HepG2 (cell line): Measurements from ENCODE around the gene TNNI3K. TPM values are rescaled to one million over a fixed set of nuclear protein-coding genes. Genes with fewer than 3 reads are reported as not detected.

Source experiments
- ATAC-seq: fragments of 200-7000 bp; cut with Tn5 transposase; 3 replicates; pipeline ENCODE4 v1.9.1; 2020; ENCODE audit warnings: mild to moderate bottlenecking, moderate library complexity
- BruUV-seq: library from RNA; stranded (reverse); fragments of 400-500 nt; replicated peaks from 2 replicates; lab custom pipeline; 2021; lab: Mats Ljungman, UMichigan
- CTCF ChIA-PET: fragments of 300-600 bp; formaldehyde crosslinking; extraction: SDS; loops from one replicate; lab custom pipeline; 2021; ENCODE audit warnings: low total read pairs, inconsistent platforms, low intra/inter-chr PET ratio; lab: Yijun Ruan, JAX
- POLR2A ChIA-PET: fragments of 350-600 bp; sonication (Branson Sonifier 250); formaldehyde crosslinking; loops from one replicate; lab custom pipeline; 2020; ENCODE audit warnings: antibody characterized with exemption, inconsistent platforms; lab: Yijun Ruan, JAX
- DNase-seq: peaks from one replicate; pipeline ENCODE4 v3.0.0-alpha.2; 2015; ENCODE audit warnings: low spot score
- FAIRE-seq: peaks from 3 replicates; lab custom pipeline; 2011; peaks lifted over from hg19 to GRCh38; lab: Jason Lieb, UNC
- H2AFZ ChIP-seq: one replicate; pipeline ENCODE4 v1.6.1; 2011; ENCODE audit warnings: low read length, inconsistent platforms
- H3K27ac ChIP-seq: fragments of 300-600 bp; 3 replicates; pipeline ENCODE4 v1.8.0; 2011; ENCODE audit warnings: mixed run types, mild to moderate bottlenecking, mixed read lengths, low read length, inconsistent platforms; ENCODE audit not compliant: insufficient read depth; ENCODE audit errors: extremely low read length
- H3K27me3 ChIP-seq, 2 experiments: fragments of 200-600 bp in 1 of 2; 2 replicates in 1 of 2; 3 replicates in 1 of 2; pipeline versions ENCODE4 v1.6.0 to v1.8.0; 2011; ENCODE audit warnings: low read length in 2 of 2, mild to moderate bottlenecking in 2 of 2, moderate library complexity in 2 of 2, inconsistent platforms in 1 of 2; ENCODE audit not compliant: insufficient read depth in 2 of 2, control insufficient read depth in 1 of 2
- H3K36me3 ChIP-seq, 2 experiments: fragments of 200-600 bp in 1 of 2; replicated peaks in 1 of 2; 2 replicates in 1 of 2; 3 replicates in 1 of 2; pipeline versions ENCODE4 v1.5.1 to v1.8.0; 2011; ENCODE audit warnings: low read length in 2 of 2, inconsistent platforms in 1 of 2; ENCODE audit not compliant: insufficient read depth in 2 of 2, control insufficient read depth in 1 of 2
- H3K4me1 ChIP-seq: 2 replicates; pipeline ENCODE4 v1.5.1; 2012; ENCODE audit warnings: low read length, inconsistent platforms; ENCODE audit not compliant: insufficient read depth
- H3K4me2 ChIP-seq: 2 replicates; pipeline ENCODE4 v1.6.0; 2011; ENCODE audit warnings: low read depth, low read length, inconsistent platforms
- H3K4me3 ChIP-seq, 3 experiments: fragments of 200-600 bp in 1 of 3; sonication (generic), shearing (Covaris generic) in 1 of 3; replicated peaks in 1 of 3; 2 replicates each; pipeline ENCODE4 v1.5.1; 2011 to 2016; ENCODE audit warnings: low read length in 3 of 3, inconsistent platforms in 2 of 3, low read depth in 2 of 3, mild to moderate bottlenecking in 2 of 3, control low read depth in 1 of 3, mixed read lengths in 1 of 3; ENCODE audit not compliant: insufficient read depth in 1 of 3
- H3K79me2 ChIP-seq: one replicate; pipeline ENCODE4 v1.6.1; 2011; ENCODE audit warnings: low read length, inconsistent platforms; ENCODE audit not compliant: insufficient read depth
- H3K9ac ChIP-seq: 2 replicates; pipeline ENCODE4 v1.6.0; 2011; ENCODE audit warnings: mild to moderate bottlenecking, low read depth, low read length, inconsistent platforms; ENCODE audit not compliant: insufficient read depth
- H3K9me3 ChIP-seq: 2 replicates; pipeline ENCODE4 v1.5.1; 2012; ENCODE audit warnings: mild to moderate bottlenecking, low read length
- H4K20me1 ChIP-seq: 2 replicates; pipeline ENCODE4 v1.6.0; 2011; ENCODE audit warnings: inconsistent platforms, mild to moderate bottlenecking, low read length, moderate library complexity; ENCODE audit not compliant: insufficient read depth
- FOXO1 ChIP-seq: sonication (generic); formaldehyde crosslinking; IDR thresholded peaks from 2 replicates; pipeline ENCODE4 v1.4.0; 2020; ENCODE audit warnings: missing genetic modification reagents
- MIXL1 ChIP-seq: IDR thresholded peaks from 2 replicates; pipeline ENCODE4 v1.6.1; 2016
- PAF1 ChIP-seq: IDR thresholded peaks from 2 replicates; pipeline ENCODE4 v1.6.1; 2016; ENCODE audit warnings: missing genetic modification reagents, missing compliant biosample characterization
- REL ChIP-seq: sonication (generic); formaldehyde crosslinking; conservative IDR thresholded peaks from 2 replicates; pipeline ENCODE4 v1.8.0; 2022; ENCODE audit warnings: mild to moderate bottlenecking, missing genetic modification reagents, moderate library complexity
- RELA ChIP-seq: sonication (generic); formaldehyde crosslinking; IDR thresholded peaks from 2 replicates; pipeline ENCODE4 v1.4.0; 2020; ENCODE audit warnings: missing genetic modification reagents
- RXRB ChIP-seq: IDR thresholded peaks from 2 replicates; pipeline ENCODE4 v1.6.1; 2016; ENCODE audit warnings: borderline replicate concordance, missing genetic modification reagents, missing compliant biosample characterization
- SAFB2 ChIP-seq: sonication (generic); formaldehyde crosslinking; IDR thresholded peaks from 2 replicates; pipeline ENCODE4 v1.5.1; 2020; ENCODE audit warnings: missing genetic modification reagents, low read depth, mild to moderate bottlenecking, borderline replicate concordance
- SMYD3 ChIP-seq: sonication (generic); formaldehyde crosslinking; IDR thresholded peaks from 2 replicates; pipeline ENCODE4 v1.8.1; 2023; ENCODE audit warnings: mild to moderate bottlenecking, missing genetic modification reagents
- TP53 ChIP-seq: sonication (generic); formaldehyde crosslinking; conservative IDR thresholded peaks from 2 replicates; pipeline ENCODE4 v1.4.0; 2020; ENCODE audit warnings: missing genetic modification reagents
- ZFP1 ChIP-seq: IDR thresholded peaks from 2 replicates; pipeline ENCODE4 v1.6.1; 2016
- ZNF616 ChIP-seq: sonication (generic); formaldehyde crosslinking; IDR thresholded peaks from 2 replicates; pipeline ENCODE4 v1.5.0; 2020; ENCODE audit warnings: low read depth, mild to moderate bottlenecking, missing genetic modification reagents
- WGBS: methylation state at CpG from one replicate; pipeline ENCODE4 v1.1.6; 2017; ENCODE audit warnings: low lambda C conversion rate; 5-methylcytosine and 5-hydroxymethylcytosine counted together
- in situ Hi-C: cut with HindIII; loops from 2 replicates; pipeline ENCODE4 v1.10.0; 2017; ENCODE audit warnings: low pct_unique_long_range_greater_than_20kb; ENCODE audit not compliant: extremely low pct_ligation_motif_present
- intact Hi-C: fragments of 100-400 bp; cut with micrococcal nuclease; formaldehyde crosslinking; loops from one replicate; pipeline ENCODE4 v1.10.0; 2022; ENCODE audit not compliant: unreplicated experiment
- polyA plus RNA-seq, 8 experiments: library from polyadenylated mRNA; depleted of rRNA in 3 of 8; stranded (reverse) in 7 of 8; unstranded in 1 of 8; fragments of >200 nt; fragmentation: Illumina TruSeq in 4 of 8; extraction: Trizol in 4 of 8; gene quantifications; 2 replicates each; pipeline versions ENCODE4 v1.2.1 to v1.2.3, GENCODE V29; 2011 to 2016; ENCODE audit warnings: low read depth in 4 of 8, missing spikeins in 1 of 8, mixed read lengths in 1 of 8; ENCODE audit not compliant: insufficient read depth in 1 of 8
- total RNA-seq, 5 experiments: library from RNA; depleted of rRNA; stranded (reverse); fragments of >200 nt; fragmentation: Illumina TruSeq; extraction: Trizol; gene quantifications; 2 replicates each; pipeline ENCODE4 v1.2.3, GENCODE V29; 2016; ENCODE audit warnings: low read depth in 1 of 5
- TF ChIP-seq, protein P1 (sequence below): sonication (generic); formaldehyde crosslinking; IDR thresholded peaks from 2 replicates; pipeline ENCODE4 v1.8.1; 2023; ENCODE audit warnings: missing genetic modification reagents, mild to moderate bottlenecking, borderline replicate concordance

The TNNI3K gene
- total and polyA plus RNA-seq, 2 of the 13 experiments (the other 11 are each of a cell fraction or from before 2014, with no cell fraction given) = 1.1 TPM; not detected in 1

- TF ChIP-seq, protein P1, sequence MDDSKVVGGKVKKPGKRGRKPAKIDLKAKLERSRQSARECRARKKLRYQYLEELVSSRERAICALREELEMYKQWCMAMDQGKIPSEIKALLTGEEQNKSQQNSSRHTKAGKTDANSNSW (CRISPR knock-in tag) = no peak
- TF ChIP-seq REL (CRISPR knock-in tag) = no peak
- TF ChIP-seq RELA (CRISPR knock-in tag) = no peak
- TF ChIP-seq RXRB (CRISPR knock-in tag) = no peak
- TF ChIP-seq MIXL1 (CRISPR knock-in tag) = no peak
- TF ChIP-seq ZNF616 = no peak
- no peak for TF ChIP-seq TP53 (CRISPR knock-in tag)
Observed at GRCh38 chr1:74523873-74524480, 288.8 kb downstream of the TNNI3K start (continued).

- Histone ChIP-seq H2AFZ (no peak overlapping the region), H3K36me3 (no peaks in the 10 kb centered on the region), H3K9me3 (no peaks in the 10 kb centered on the region), H3K79me2 (no peaks in the 10 kb centered on the region), H3K27ac (no peak overlapping the region), H4K20me1 (no peaks in the 10 kb centered on the region), H3K9ac (no peak overlapping the region), H3K4me2 (no peak overlapping the region), H3K27me3 (no peaks in the 10 kb centered on the region), H3K4me3 (no peak overlapping the region), H3K4me1 (no peaks in the 10 kb centered on the region)
- ATAC-seq = no peak
- no peak for DNase-seq
- 29% methylated on average over 2 of the region's 2 CpGs for WGBS
- intact Hi-C loops = no loop called here
- ChIA-PET POLR2A (no interaction called here), CTCF (no interaction called here)
- TF ChIP-seq SMYD3 = no peak
- no peak for TF ChIP-seq PAF1
- TF ChIP-seq SAFB2 (CRISPR knock-in tag) = no peak
- no peak for TF ChIP-seq FOXO1 (CRISPR knock-in tag)
- no peak for TF ChIP-seq ZFP1
- in situ Hi-C loops = no loop called here
- FAIRE-seq = no peak
- no TSS peak for BruUV-seq
Observed at GRCh38 chr1:74526708-74527107, 291.5 kb downstream of the TNNI3K start.
